ENCODE results near the gene GRIK4. TPM values are rescaled to one million over a fixed set of nuclear protein-coding genes. Genes with fewer than 3 reads are reported as not detected.

Gene GRIK4
- total RNA-seq, 1 experiment from 2014 or later, result not detected

DNA sequence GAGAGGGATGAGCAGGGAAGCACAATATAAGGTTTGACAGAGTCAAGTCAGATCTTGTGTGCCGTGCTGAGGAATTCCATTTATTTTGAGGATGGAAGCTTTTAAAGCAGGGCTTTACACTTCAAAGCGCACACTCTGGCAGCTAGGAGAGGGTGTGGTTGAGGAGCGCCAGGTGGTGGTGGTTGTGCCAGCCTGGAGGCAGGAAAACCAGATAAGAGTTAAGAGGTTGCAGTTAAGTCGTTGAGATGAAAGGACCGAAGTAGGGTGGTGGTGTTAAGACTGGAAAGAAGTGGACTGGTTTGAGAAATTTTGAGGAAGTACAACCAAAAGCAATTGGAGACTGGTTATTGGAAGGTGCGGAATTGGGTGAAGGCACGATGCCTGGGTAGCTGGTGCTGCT, 280.8 kb downstream of the GRIK4 start:
- DNase-seq (ENCODE audit: unreplicated experiment), result no peak
- no peak overlapping the region for H3K4me3 Mint-ChIP-seq (ENCODE audit: unreplicated experiment)
- intact Hi-C loops (cut with micrococcal nuclease), result no loop called here
- no peaks in the 10 kb centered on the region for H3K4me1 Mint-ChIP-seq (ENCODE audit: insufficient read depth, unreplicated experiment)
- TF ChIP-seq, protein P1, sequence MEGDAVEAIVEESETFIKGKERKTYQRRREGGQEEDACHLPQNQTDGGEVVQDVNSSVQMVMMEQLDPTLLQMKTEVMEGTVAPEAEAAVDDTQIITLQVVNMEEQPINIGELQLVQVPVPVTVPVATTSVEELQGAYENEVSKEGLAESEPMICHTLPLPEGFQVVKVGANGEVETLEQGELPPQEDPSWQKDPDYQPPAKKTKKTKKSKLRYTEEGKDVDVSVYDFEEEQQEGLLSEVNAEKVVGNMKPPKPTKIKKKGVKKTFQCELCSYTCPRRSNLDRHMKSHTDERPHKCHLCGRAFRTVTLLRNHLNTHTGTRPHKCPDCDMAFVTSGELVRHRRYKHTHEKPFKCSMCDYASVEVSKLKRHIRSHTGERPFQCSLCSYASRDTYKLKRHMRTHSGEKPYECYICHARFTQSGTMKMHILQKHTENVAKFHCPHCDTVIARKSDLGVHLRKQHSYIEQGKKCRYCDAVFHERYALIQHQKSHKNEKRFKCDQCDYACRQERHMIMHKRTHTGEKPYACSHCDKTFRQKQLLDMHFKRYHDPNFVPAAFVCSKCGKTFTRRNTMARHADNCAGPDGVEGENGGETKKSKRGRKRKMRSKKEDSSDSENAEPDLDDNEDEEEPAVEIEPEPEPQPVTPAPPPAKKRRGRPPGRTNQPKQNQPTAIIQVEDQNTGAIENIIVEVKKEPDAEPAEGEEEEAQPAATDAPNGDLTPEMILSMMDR (IDR thresholded peaks at IDR 0.05; ENCODE audit: unreplicated experiment), result no peak
- no peaks in the 10 kb centered on the region for H3K36me3 Mint-ChIP-seq (ENCODE audit: insufficient read depth, unreplicated experiment)
- CTCF ChIA-PET, result interaction anchor here (0.5 to 0.8 kb wide), 2 partner anchors 9 to 253 kb away, joined by 3 read pairs; no protein-coding TSS in a partner anchor
- no peaks in the 10 kb centered on the region for H3K9me3 Mint-ChIP-seq (ENCODE audit: unreplicated experiment)
- no peak overlapping the region for H3K27ac Mint-ChIP-seq (ENCODE audit: low read depth, unreplicated experiment)
- no TSS peak for BruUV-seq (replicated peaks)
- no peaks in the 10 kb centered on the region for H3K27me3 Mint-ChIP-seq (ENCODE audit: insufficient read depth, unreplicated experiment)
- POLR2A ChIA-PET, result no interaction called here

DNA sequence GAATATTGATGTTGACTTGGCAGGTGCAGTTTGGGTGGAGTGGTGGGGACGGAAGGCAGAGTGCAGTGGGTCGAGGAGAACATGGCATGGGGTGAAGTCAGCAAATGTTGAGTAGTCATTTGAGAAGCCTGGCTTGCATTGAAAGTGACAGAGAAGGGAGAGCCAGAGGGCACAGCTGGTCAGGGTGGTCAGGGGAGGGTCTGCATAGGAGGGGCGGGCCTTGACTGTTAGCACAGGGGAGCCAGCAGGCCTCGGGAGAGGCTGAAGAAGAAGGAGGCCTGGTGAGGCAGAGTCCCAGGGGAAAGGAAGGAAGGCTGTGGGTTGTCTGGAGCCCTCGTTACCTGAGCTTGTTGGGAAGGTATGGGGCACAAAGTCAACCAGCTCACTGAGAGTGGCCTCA, 281.6 kb downstream of the GRIK4 start:
- CTCF ChIA-PET, result interaction anchor here (0.5 to 0.7 kb wide), 2 partner anchors 86 to 666 kb away, joined by 3 to 4 read pairs; no protein-coding TSS in a partner anchor
- no peak overlapping the region for H3K27ac Mint-ChIP-seq (ENCODE audit: low read depth, unreplicated experiment)
- no peak for DNase-seq (ENCODE audit: unreplicated experiment)
- no peaks in the 10 kb centered on the region for H3K4me1 Mint-ChIP-seq (ENCODE audit: insufficient read depth, unreplicated experiment)
- H3K27me3 Mint-ChIP-seq (ENCODE audit: insufficient read depth, unreplicated experiment), result no peaks in the 10 kb centered on the region
- H3K9me3 Mint-ChIP-seq (ENCODE audit: unreplicated experiment), result no peaks in the 10 kb centered on the region
- no TSS peak for BruUV-seq (replicated peaks)
- H3K36me3 Mint-ChIP-seq (ENCODE audit: insufficient read depth, unreplicated experiment), result no peaks in the 10 kb centered on the region
- no peak overlapping the region for H3K4me3 Mint-ChIP-seq (ENCODE audit: unreplicated experiment)
- POLR2A ChIA-PET, result no interaction called here
- TF ChIP-seq, protein P1 (IDR thresholded peaks at IDR 0.05; ENCODE audit: unreplicated experiment), result no peak
- intact Hi-C loops (cut with micrococcal nuclease), result no loop called here

DNA sequence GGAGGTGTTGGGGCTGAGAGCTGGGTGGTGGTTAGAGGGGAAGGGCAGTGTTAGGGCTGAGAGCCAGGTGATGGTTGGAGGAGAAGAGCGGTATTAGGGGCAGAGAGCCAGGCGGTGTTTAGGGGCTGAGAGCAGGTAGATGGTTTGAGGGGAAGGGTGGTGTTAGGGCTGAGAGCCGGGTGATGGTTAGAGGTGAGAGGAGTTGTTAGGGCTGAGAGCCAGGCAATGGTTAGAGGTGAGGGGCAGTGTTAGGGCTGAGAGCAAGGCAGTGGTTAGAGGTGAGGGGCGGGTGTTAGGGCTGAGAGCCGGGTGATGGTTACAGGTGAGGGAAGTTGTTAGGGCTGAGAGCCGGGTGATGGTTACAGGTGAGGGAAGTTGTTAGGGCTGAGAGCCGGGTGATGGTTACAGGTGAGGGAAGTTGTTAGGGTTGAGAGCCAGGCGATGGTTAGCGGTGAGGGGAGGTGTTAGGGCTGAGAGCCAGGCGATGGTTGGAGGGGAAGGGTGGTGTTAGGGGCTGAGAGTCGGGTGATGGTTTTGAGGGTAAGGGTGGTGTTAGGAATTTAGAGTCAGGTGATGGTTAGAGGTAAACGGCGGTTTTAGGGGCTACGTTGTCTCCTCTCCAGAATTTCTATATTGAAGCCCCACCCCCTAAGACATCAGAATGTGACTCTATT, 282.4 kb downstream of the GRIK4 start:
- no peak for DNase-seq (ENCODE audit: unreplicated experiment)
- Mint-ChIP-seq H3K36me3 (ENCODE audit: insufficient read depth, unreplicated experiment) (no peaks in the 10 kb centered on the region), H3K27me3 (ENCODE audit: insufficient read depth, unreplicated experiment) (no peaks in the 10 kb centered on the region), H3K9me3 (ENCODE audit: unreplicated experiment) (no peaks in the 10 kb centered on the region), H3K4me1 (ENCODE audit: insufficient read depth, unreplicated experiment) (no peaks in the 10 kb centered on the region), H3K4me3 (ENCODE audit: unreplicated experiment) (no peak overlapping the region), H3K27ac (ENCODE audit: low read depth, unreplicated experiment) (no peak overlapping the region)
- intact Hi-C loops (cut with micrococcal nuclease), result no loop called here
- POLR2A ChIA-PET, result no interaction called here
- TF ChIP-seq, protein P1 (IDR thresholded peaks at IDR 0.05; ENCODE audit: unreplicated experiment), result no peak
- no TSS peak for BruUV-seq (replicated peaks)
- CTCF ChIA-PET, result interaction anchor here (1.8 kb wide), 1 partner anchor 9 kb away, joined by 6 read pairs; no protein-coding TSS in a partner anchor

DNA sequence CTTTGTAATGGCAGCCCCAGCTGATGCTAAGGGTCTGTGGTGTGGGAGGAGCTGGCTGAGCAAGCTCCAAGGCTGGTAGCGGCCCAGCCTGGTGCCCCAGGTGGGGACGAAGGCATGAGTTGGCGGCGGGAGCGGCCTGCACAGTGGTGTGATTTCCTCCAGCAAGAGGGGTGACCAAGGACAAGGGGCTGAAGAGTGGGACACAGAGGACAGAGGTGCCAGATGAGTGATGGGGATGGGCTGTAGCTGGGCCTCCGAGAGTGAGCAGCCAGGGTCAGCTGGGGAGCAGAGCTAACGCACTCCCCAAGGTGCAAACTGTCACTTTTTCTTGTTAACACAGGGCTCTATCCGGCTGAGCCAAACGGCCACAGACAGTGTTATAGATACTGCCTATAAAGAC, 283.2 kb downstream of the GRIK4 start:
- intact Hi-C loops (cut with micrococcal nuclease), result no loop called here
- Mint-ChIP-seq H3K27ac (ENCODE audit: low read depth, unreplicated experiment) (no peak overlapping the region), H3K36me3 (ENCODE audit: insufficient read depth, unreplicated experiment) (no peaks in the 10 kb centered on the region), H3K27me3 (ENCODE audit: insufficient read depth, unreplicated experiment) (no peaks in the 10 kb centered on the region), H3K4me3 (ENCODE audit: unreplicated experiment) (no peak overlapping the region), H3K4me1 (ENCODE audit: insufficient read depth, unreplicated experiment) (no peaks in the 10 kb centered on the region), H3K9me3 (ENCODE audit: unreplicated experiment) (no peaks in the 10 kb centered on the region)
- ChIA-PET CTCF (interaction anchor here (1.8 kb wide), 1 partner anchor 8 kb away, joined by 6 read pairs; no protein-coding TSS in a partner anchor), POLR2A (no interaction called here)
- BruUV-seq (replicated peaks), result no TSS peak
- no peak for DNase-seq (ENCODE audit: unreplicated experiment)
- TF ChIP-seq, protein P1 (IDR thresholded peaks at IDR 0.05; ENCODE audit: unreplicated experiment), result no peak

All from MCF 10A (cell line).